Effector CD4-positive, alpha-beta T cell (primary cell): ENCODE data around the gene FCRLA. TPM values are rescaled to one million over a fixed set of nuclear protein-coding genes. Genes with fewer than 3 reads are reported as not detected.
"Not testable (repeated sequence)": the region's sequence is repeated elsewhere in the genome, so short reads cannot be mapped to it uniquely, and the experiment has no call there.

Experiments
- DNase-seq: peaks from one replicate; pipeline ENCODE4 v3.0.0-alpha.2; 2020
- total RNA-seq: gene quantifications from one replicate; lab custom pipeline; 2026; lab: John Stamatoyannopoulos, UW

The FCRLA gene
- not detected for total RNA-seq

GRCh38 chr1:161706482-161707347 is at the start of gene FCRLA:
Gene FCRLA, plus strand, starts transcription at chr1:161707229. Its CDS starts 36 bp downstream, at chr1:161707265.
- no peak for DNase-seq

DNA sequence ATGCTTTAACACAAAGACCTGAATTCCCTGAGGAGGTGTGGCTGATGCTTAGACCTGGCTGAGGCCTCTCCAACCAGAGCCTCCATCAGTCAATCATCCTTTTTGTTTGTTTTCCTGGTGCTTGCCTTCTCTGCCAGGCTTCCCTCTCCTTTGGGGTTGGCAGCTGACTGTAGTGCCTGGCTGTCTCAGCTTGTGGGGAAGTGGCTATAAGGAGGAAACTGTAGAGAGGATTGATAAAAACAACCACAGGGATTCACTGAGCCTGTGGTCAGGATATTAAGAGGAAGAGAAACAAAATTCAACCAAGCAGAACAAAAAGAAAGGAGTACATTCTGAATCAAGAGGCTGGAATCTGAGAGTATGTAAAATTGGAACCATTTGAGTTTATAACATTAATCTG is 48.5 kb upstream of the FCRLA start:
- DNase-seq: not testable (repeated sequence)

- DNase-seq: not testable (repeated sequence)
These were observed 45.2 kb upstream of the FCRLA start for GRCh38 chr1:161661660-161662311.

DNA sequence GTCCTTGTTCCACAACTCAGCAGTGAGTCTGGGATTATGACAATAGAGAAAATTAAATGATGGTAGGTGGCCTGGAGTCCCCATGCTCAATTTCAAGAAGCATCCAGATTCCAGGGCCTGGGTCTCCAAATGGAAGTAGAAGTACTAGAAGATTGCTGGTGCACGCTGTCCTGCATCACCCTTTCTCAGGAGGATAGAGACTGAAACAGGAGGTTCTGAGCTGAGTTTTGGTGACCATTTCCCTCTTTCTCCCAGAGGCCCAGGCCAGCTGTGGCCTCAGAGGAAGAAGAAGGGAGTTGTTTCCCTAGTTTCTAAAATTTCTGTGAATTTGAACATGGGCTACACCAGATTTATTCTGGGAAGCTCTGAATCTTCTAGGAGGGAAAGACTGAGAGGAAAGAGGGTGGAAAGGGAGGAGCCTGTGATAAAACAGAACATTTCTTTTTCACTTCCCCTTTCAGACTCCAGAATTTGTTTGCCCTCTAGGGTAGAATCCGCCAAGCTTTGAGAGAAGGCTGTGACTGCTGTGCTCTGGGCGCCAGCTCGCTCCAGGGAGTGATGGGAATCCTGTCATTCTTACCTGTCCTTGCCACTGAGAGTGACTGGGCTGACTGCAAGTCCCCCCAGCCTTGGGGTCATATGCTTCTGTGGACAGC is 44.2 kb upstream of the FCRLA start, which contains the start of gene FCGR2B:
FCGR2B (plus strand) TSS at position 460 of the 656 bp plus-strand sequence; CDS start at position 559, 99 bp downstream.
- not testable (repeated sequence) for DNase-seq

DNA sequence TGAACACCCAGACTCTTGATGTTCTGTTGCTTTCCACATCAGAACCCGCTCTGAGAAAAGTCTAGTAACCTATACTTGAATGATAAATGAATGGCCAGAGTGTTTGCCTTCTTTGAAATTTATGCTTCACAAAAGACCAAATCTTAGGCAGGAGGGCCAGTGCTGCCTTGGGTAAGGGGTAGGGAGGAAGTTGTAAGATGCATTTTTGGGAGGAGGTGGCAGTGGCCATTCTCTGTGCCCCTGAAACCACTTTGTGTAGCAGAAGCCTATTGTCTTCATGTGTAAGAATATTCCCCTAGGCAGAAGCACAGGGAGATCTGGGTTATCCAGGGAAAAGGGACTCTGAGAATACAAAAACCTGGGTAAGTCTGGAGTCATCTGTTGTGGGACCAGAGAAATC is 43.5 kb upstream of the FCRLA start:
- DNase-seq: not testable (repeated sequence)

DNA sequence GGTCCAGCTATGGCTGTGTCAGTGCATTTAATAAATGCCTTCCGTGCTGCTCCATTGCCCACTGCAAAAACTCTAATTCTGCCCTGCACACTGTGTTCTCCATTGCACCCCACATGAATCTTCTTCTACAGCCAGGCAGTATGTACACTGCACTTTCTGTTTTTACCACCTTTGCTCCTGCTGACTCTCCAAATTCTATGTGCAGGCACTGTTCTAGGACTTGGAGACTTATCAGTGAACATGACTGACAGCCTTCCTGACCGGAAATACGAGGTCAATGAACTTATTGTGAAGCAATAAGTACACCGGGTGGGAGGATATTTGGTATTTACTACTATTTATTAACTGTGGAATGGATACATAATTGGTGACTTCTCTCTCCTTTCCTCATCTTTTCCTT is 42.3 kb upstream of the FCRLA start:
- not testable (repeated sequence) for DNase-seq

GRCh38 chr1:161671045-161672020 is 35.7 kb upstream of the FCRLA start:
- not testable (repeated sequence) for DNase-seq

DNA sequence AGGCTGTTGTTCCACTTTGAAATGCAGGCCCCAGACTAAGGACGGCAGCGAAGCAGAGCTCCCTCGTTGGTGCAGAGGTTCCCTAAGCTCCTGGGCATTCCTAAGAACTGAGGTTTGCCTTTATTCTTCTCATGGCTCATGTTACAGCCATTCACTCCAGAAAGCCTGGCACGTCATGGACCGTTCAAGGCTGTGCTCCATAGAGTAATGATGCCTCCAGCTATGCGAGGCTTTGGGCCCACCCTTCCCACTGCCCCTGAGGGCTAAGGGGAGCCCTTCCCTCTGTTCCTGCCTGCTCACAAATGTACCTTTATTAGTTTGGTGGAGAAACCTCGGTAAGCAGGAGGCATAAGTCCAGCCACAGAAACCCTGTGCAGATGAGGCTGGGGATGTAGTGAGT is 33.6 kb upstream of the FCRLA start:
- not testable (repeated sequence) for DNase-seq

GRCh38 chr1:161674447-161674846 is 32.6 kb upstream of the FCRLA start:
- DNase-seq: not testable (repeated sequence)

DNA sequence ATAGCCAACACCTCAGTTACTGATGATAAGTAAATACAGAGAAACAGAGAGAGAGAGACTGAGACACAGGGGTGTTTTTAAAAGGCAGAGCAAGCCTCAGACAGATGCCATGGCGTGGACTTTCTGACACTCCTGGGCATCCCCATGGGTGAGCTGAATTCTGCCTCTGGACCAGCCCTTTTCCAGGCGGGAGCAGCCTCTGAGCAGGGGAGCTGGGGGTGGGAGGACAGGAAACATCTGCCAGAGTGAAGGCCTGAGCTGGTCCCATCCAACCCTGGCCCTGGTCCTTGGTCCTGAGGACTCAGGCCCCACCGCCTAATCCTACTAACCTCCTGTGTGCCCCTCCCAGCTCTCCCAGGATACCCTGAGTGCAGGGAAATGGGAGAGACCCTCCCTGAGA is 32.1 kb upstream of the FCRLA start:
- DNase-seq: not testable (repeated sequence)

DNA sequence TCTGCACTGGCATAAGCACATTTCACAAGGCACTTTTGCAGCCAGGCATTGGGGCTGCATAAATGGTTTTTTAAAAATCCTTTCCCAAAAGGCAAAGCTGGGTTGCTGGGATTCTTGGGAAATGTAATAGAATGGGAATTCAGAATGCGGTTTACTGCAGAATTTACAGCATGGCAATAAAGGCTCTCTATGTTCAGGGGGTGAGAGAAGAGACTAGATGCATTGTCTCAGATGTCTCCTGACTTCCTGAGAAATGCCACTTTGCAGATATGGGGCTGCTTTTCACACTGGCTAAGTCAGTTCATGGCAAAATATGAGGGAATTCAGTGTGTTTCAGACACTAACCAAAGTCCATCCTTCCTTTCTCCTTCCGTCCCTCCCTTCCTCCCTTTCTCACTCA is 30.6 kb upstream of the FCRLA start:
- no peak for DNase-seq

GRCh38 chr1:161676958-161677689 is 29.9 kb upstream of the FCRLA start:
- DNase-seq: no peak

- DNase-seq: no peak
These were observed 28.5 kb upstream of the FCRLA start for GRCh38 chr1:161678500-161678899.

DNA sequence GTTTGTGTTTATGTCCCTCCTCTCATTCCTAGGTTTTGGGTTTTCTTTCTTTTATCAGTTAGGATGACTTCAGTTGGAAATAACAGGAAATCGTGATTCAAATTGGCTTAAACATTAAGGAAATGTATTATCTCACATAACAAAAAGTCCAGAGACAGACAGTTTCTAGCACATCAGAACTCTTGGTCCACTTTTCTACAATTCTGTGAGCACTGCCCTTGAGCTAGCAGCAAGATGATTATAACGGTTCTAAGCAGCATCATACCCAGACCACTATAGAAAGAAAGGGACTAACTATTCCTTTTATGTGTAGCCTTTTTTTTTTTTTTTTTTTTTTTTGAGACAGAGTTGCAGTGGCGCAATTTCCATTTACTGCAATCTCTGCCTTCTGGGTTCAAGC is 25.1 kb upstream of the FCRLA start:
- DNase-seq: no peak

DNA sequence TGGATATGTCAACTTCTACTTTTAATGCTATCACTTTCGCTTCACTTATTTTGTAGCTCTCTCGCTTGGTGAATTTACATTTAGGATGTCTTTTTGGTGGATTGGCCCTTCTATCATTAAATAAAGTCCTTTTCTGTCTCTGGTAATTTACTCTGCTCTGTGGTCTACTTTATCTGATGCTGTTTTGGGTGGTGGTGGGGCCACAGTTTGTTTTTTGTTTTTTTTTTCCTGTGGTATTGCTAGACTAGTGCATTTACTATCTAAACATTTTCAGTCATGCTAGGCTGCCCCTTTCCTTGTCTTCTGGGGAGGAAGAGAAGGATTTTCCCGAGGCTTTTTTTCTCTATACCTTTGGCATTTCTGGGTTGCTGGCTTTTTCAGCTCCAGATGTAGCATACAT is 18.1 kb upstream of the FCRLA start:
- DNase-seq: no peak

GRCh38 chr1:161691846-161692245 is 15.2 kb upstream of the FCRLA start:
- no peak for DNase-seq

GRCh38 chr1:161693020-161693712 is 13.9 kb upstream of the FCRLA start:
- not testable (repeated sequence) for DNase-seq

- DNase-seq: not testable (repeated sequence)
These were observed 8.7 kb upstream of the FCRLA start for GRCh38 chr1:161698302-161698701.

DNA sequence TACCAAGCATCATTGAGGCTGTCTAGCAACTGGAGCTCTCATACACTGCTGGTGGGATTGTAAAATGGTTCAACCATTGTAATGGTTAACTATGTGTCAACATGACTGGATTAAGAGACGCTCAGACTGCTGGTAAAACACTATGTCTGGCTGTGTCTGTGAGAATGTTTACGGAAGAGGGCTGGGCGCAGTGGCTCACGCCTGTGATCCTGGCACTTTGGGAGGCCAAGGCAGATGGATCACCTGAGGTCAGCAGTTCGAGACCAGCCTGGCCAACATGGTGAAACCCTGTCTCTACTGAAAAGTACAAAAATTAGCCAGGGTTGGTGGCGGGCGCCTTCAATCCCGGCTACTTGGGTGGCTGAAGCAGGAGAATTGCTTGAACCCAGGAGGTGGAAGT is 4.8 kb upstream of the FCRLA start:
- DNase-seq: no peak

GRCh38 chr1:161705537-161705936 is 1.5 kb upstream of the FCRLA start:
- no peak for DNase-seq

- no peak for DNase-seq
These were observed 932 bp upstream of the FCRLA start for GRCh38 chr1:161706113-161706481.
